Liver (tissue), 9 donors: Measurements from ENCODE around the gene HS6ST3. TPM values are rescaled to one million over a fixed set of nuclear protein-coding genes. Genes with fewer than 3 reads are reported as not detected.

Experiments
- DNase-seq: peaks from one replicate; pipeline ENCODE4 v3.0.0-alpha.2; 2017; ENCODE audit warnings: low spot score
- H3K27ac ChIP-seq, 2 donors: one replicate each; pipeline ENCODE4 v1.7.0; 2013; ENCODE audit warnings: inconsistent platforms in 2 of 2, low read length in 2 of 2, control low read depth in 1 of 2, low read depth in 1 of 2, mild to moderate bottlenecking in 1 of 2
- H3K27me3 ChIP-seq, 4 donors: one replicate each; pipeline versions ENCODE4 v1.6.1 to v1.7.0; 2013; ENCODE audit warnings: low read length in 3 of 4, inconsistent platforms in 1 of 4, mild to moderate bottlenecking in 1 of 4, moderate library complexity in 1 of 4; ENCODE audit not compliant: control insufficient read depth in 4 of 4, insufficient read depth in 4 of 4
- H3K36me3 ChIP-seq, 4 donors: one replicate each; pipeline versions ENCODE4 v1.6.1 to v1.7.0; 2013; ENCODE audit warnings: low read length in 3 of 4, mild to moderate bottlenecking in 3 of 4, low read depth in 1 of 4, moderate library complexity in 1 of 4; ENCODE audit not compliant: control insufficient read depth in 4 of 4, insufficient read depth in 3 of 4
- H3K4me1 ChIP-seq, 4 donors: one replicate each; pipeline versions ENCODE4 v1.6.1 to v1.7.0; 2013; ENCODE audit warnings: low read length in 3 of 4, mild to moderate bottlenecking in 3 of 4, moderate library complexity in 1 of 4; ENCODE audit not compliant: control insufficient read depth in 4 of 4, insufficient read depth in 4 of 4
- H3K4me3 ChIP-seq, 3 donors: one replicate each; pipeline versions ENCODE4 v1.6.1 to v1.7.0; 2013; ENCODE audit warnings: low read length in 3 of 3, control low read depth in 1 of 3, low read depth in 1 of 3, mild to moderate bottlenecking in 1 of 3
- H3K9ac ChIP-seq, 2 donors: one replicate each; pipeline ENCODE4 v1.7.0; 2013; ENCODE audit warnings: low read length in 2 of 2, mild to moderate bottlenecking in 2 of 2, moderate library complexity in 2 of 2, control low read depth in 1 of 2, low read depth in 1 of 2
- H3K9me3 ChIP-seq, 4 donors: one replicate each; pipeline versions ENCODE4 v1.6.1 to v1.7.0; 2013; ENCODE audit warnings: low read length in 3 of 4; ENCODE audit not compliant: control insufficient read depth in 4 of 4
- ATF3 ChIP-seq: IDR thresholded peaks from 2 replicates; pipeline ENCODE4 v1.6.1; 2016; ENCODE audit warnings: antibody characterized with exemption
- CTCF ChIP-seq: fragments of 150-350 bp; IDR thresholded peaks from 2 replicates; pipeline ENCODE4 v1.5.1; 2017; ENCODE audit warnings: improper control_type of control experiment, low read depth, low read length; ENCODE audit not compliant: missing input control
- EGR1 ChIP-seq, 2 donors: IDR thresholded peaks; 2 replicates each; pipeline ENCODE4 v1.6.1; 2016 to 2018; ENCODE audit warnings: antibody characterized with exemption in 2 of 2, low read depth in 2 of 2
- FOXA1 ChIP-seq: IDR thresholded peaks from 2 replicates; pipeline ENCODE4 v1.6.1; 2016; ENCODE audit warnings: antibody characterized with exemption
- FOXA2 ChIP-seq: IDR thresholded peaks from 2 replicates; pipeline ENCODE4 v1.6.1; 2016; ENCODE audit warnings: antibody characterized with exemption
- GABPA ChIP-seq, 2 donors: IDR thresholded peaks in 1 of 2; conservative IDR thresholded peaks in 1 of 2; 2 replicates each; pipeline ENCODE4 v1.6.1; 2016; ENCODE audit warnings: antibody characterized with exemption in 2 of 2, mild to moderate bottlenecking in 1 of 2, moderate library complexity in 1 of 2
- HNF4A ChIP-seq, 2 donors: conservative IDR thresholded peaks; 2 replicates each; pipeline ENCODE4 v1.6.1; 2016; ENCODE audit warnings: antibody characterized with exemption in 2 of 2, mild to moderate bottlenecking in 2 of 2
- HNF4G ChIP-seq: IDR thresholded peaks from 2 replicates; pipeline ENCODE4 v1.6.1; 2016; ENCODE audit warnings: antibody characterized with exemption
- JUND ChIP-seq, 2 donors: IDR thresholded peaks; 2 replicates each; pipeline ENCODE4 v1.6.1; 2016; ENCODE audit warnings: antibody characterized with exemption in 2 of 2
- NR2F2 ChIP-seq: IDR thresholded peaks from 2 replicates; pipeline ENCODE4 v1.6.1; 2016; ENCODE audit warnings: antibody characterized with exemption
- RXRA ChIP-seq, 2 donors: IDR thresholded peaks; 2 replicates each; pipeline ENCODE4 v1.6.1; 2017 to 2018; ENCODE audit warnings: antibody characterized with exemption in 2 of 2, mild to moderate bottlenecking in 1 of 2
- SP1 ChIP-seq: IDR thresholded peaks from 2 replicates; pipeline ENCODE4 v1.6.1; 2018; ENCODE audit warnings: antibody characterized with exemption, mild to moderate bottlenecking
- TAF1 ChIP-seq: conservative IDR thresholded peaks from 2 replicates; pipeline ENCODE4 v1.6.1; 2016; ENCODE audit warnings: antibody characterized with exemption, mild to moderate bottlenecking
- YY1 ChIP-seq: IDR thresholded peaks from 2 replicates; pipeline ENCODE4 v1.6.1; 2016; ENCODE audit warnings: antibody characterized with exemption, mild to moderate bottlenecking
- ZBTB33 ChIP-seq: IDR thresholded peaks from 2 replicates; pipeline ENCODE4 v1.6.1; 2016; ENCODE audit warnings: antibody characterized with exemption
- WGBS: extraction: QIAGEN DNeasy Blood & Tissue Kit; methylation state at CpG from one replicate; pipeline ENCODE4 v1.1.7; 2013; 5-methylcytosine and 5-hydroxymethylcytosine counted together
- polyA plus RNA-seq, 2 donors: library from polyadenylated mRNA; stranded (reverse) in 1 of 2; unstranded in 1 of 2; fragments of 200-250 nt in 1 of 2; fragments of >200 nt in 1 of 2; fragmentation: Nextera tagmentation in 1 of 2; extraction: Ambion mirVana in 1 of 2; gene quantifications; one replicate each; pipeline versions ENCODE4 v1.2.1 to v1.2.3, GENCODE V29; 2013 to 2015
- total RNA-seq, 2 donors: library from RNA; depleted of rRNA; stranded (reverse); fragments of >200 nt; gene quantifications; one replicate each; pipeline ENCODE4 v1.2.3, GENCODE V29; 2014
- TF ChIP-seq, protein P1 (sequence below): IDR thresholded peaks from 2 replicates; pipeline ENCODE4 v1.6.1; 2016; ENCODE audit warnings: antibody characterized with exemption
- donor health status: healthy.
- donor health status: healthy.
- donor health status: healthy.
- donor health status: healthy.
- donor health status: healthy.

HS6ST3 gene
- total and polyA plus RNA-seq, 4 donors = under 0.01 TPM; not detected in 3

DNA sequence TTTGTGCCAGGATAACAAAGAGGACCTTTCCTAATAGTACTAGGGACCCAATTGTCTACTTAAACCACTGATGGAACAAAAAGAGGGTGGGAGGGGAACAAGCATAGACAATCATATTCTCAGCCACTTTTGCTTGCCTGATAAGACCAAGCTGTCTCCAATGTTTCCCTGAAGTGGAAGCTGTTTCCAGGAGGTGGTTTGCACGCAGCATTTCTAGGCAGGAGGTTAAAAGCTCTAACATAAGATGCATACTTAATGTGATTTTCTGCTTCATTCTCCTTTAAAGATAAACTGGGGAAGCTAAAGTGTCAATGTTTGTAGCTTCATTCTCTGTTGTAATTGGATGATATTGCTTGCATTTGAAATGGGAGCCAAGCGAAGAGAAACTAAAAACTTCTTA, 442.9 kb downstream of the HS6ST3 start:
- Histone ChIP-seq H3K4me3 (no peak overlapping the region), H3K9ac (no peak overlapping the region), H3K9me3 (no peaks in the 10 kb centered on the region), H3K27me3 (no peaks in the 10 kb centered on the region), H3K4me1 (no peaks in the 10 kb centered on the region), H3K27ac (no peak overlapping the region), H3K36me3 (no peaks in the 10 kb centered on the region)
- DNase-seq = no peak
- TF ChIP-seq RXRA (IDR thresholded peaks at IDR 0.05) (no peak), FOXA2 (no peak), NR2F2 (no peak), FOXA1 (no peak), ATF3 (no peak), HNF4G (no peak), ZBTB33 (no peak), JUND (IDR thresholded peaks at IDR 0.05) (no peak), EGR1 (IDR thresholded peaks at IDR 0.05; ENCODE audit: low read depth in 2 of 2) (no peak), GABPA (IDR thresholded peaks at IDR 0.05 in 1 of 2, conservative IDR thresholded peaks at IDR 0.05 in 1 of 2) (no peak), HNF4A (conservative IDR thresholded peaks at IDR 0.05) (no peak), YY1 (no peak), CTCF (no peak), TAF1 (no peak)
- TF ChIP-seq, protein P1, sequence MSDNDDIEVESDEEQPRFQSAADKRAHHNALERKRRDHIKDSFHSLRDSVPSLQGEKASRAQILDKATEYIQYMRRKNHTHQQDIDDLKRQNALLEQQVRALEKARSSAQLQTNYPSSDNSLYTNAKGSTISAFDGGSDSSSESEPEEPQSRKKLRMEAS = no peak
- 87% methylated on average over 2 of the region's 2 CpGs for WGBS

- H3K4me1 ChIP-seq = no peaks in the 10 kb centered on the region
- H3K9ac ChIP-seq = no peak overlapping the region
- H3K27ac ChIP-seq = no peak overlapping the region
- WGBS = 77% methylated on average over 7 of the region's 7 CpGs
- no peaks in the 10 kb centered on the region for H3K36me3 ChIP-seq
- TF ChIP-seq CTCF (no peak), JUND (IDR thresholded peaks at IDR 0.05) (no peak), FOXA1 (no peak), HNF4A (conservative IDR thresholded peaks at IDR 0.05) (no peak), NR2F2 (no peak), ZBTB33 (no peak), SP1 (no peak), YY1 (no peak), TAF1 (no peak)
- TF ChIP-seq, protein P1 = no peak
- H3K9me3 ChIP-seq = no peaks in the 10 kb centered on the region
- DNase-seq = no peak
- H3K4me3 ChIP-seq = no peak overlapping the region
- H3K27me3 ChIP-seq = no peaks in the 10 kb centered on the region
Measured at GRCh38 chr13:96533408-96533807, 443.5 kb downstream of the HS6ST3 start.
